Stomach (tissue), 9 donors: ENCODE measurements around the gene GSDME. TPM values are rescaled to one million over a fixed set of nuclear protein-coding genes. Genes with fewer than 3 reads are reported as not detected.
A peak's percentile ranks its signal among the peaks of the same experiment; 100 is the strongest.

ENCODE experiments used
- DNase-seq, 2 donors: peaks; one replicate each; pipeline versions ENCODE4 v3.0.0 to v3.0.0-alpha.2; 2013 to 2019
- H3K27ac ChIP-seq, 5 donors: fragments of 200-600 bp in 4 of 5; sonication (generic) in 4 of 5; one replicate each; pipeline ENCODE4 v1.5.1; 2013 to 2019; ENCODE audit warnings: mild to moderate bottlenecking in 1 of 5, moderate library complexity in 1 of 5
- H3K27me3 ChIP-seq, 3 donors: fragments of 200-600 bp; sonication (generic); one replicate each; pipeline ENCODE4 v1.5.1; 2017 to 2019; ENCODE audit warnings: mixed run types in 1 of 3
- H3K36me3 ChIP-seq, 4 donors: fragments of 200-600 bp; sonication (generic); 1 replicate in 3 of 4; 2 replicates in 1 of 4; pipeline ENCODE4 v1.5.1; 2016 to 2019
- H3K4me1 ChIP-seq, 4 donors: fragments of 200-600 bp; sonication (generic); one replicate each; pipeline ENCODE4 v1.5.1; 2016 to 2019
- H3K4me3 ChIP-seq, 4 donors: fragments of 200-600 bp; sonication (generic) in 3 of 4; one replicate each; pipeline ENCODE4 v1.5.1; 2016 to 2019; ENCODE audit warnings: mild to moderate bottlenecking in 1 of 4
- H3K9me3 ChIP-seq, 4 donors: fragments of 200-600 bp; sonication (generic); one replicate each; pipeline ENCODE4 v1.5.1; 2016 to 2019
- CTCF ChIP-seq, 7 experiments: fragments of 450-650 bp in 4 of 7; fragments of 200-600 bp in 3 of 7; sonication (generic) in 3 of 7; IDR thresholded peaks; one replicate each; pipeline ENCODE4 v1.5.1; 2016 to 2019; ENCODE audit warnings: antibody characterized with exemption in 7 of 7, control low read depth in 2 of 7, mild to moderate bottlenecking in 1 of 7
- EP300 ChIP-seq: sonication (generic); formaldehyde crosslinking; IDR thresholded peaks from one replicate; pipeline ENCODE4 v1.6.1; 2017; ENCODE audit warnings: antibody characterized with exemption
- POLR2A ChIP-seq, 4 donors: fragments of 450-650 bp; IDR thresholded peaks; one replicate each; pipeline ENCODE4 v1.6.1; 2016; ENCODE audit warnings: antibody characterized with exemption in 4 of 4, control low read depth in 2 of 4, mild to moderate bottlenecking in 1 of 4, moderate library complexity in 1 of 4
- POLR2AphosphoS5 ChIP-seq, 3 donors: sonication (generic); formaldehyde crosslinking; IDR thresholded peaks; one replicate each; pipeline ENCODE4 v1.6.1; 2016; ENCODE audit warnings: antibody characterized with exemption in 3 of 3
- WGBS, 5 donors: extraction: QIAGEN DNeasy Blood & Tissue Kit in 3 of 5; methylation state at CpG; one replicate each; pipeline versions ENCODE4 v1.1.5 to v1.1.7; 2013 to 2018; 5-methylcytosine and 5-hydroxymethylcytosine counted together
- intact Hi-C: fragments of 100-400 bp; cut with DNase I; formaldehyde crosslinking; loops from one replicate; pipeline ENCODE4 v1.15.1; 2023; ENCODE audit warnings: low total_unique reads
- polyA plus RNA-seq, 3 donors: library from polyadenylated mRNA; stranded (reverse); fragments of 200-250 nt; gene quantifications; one replicate each; pipeline ENCODE4 v1.2.3, GENCODE V29; 2013
- total RNA-seq, 5 donors: library from RNA; depleted of rRNA; stranded (reverse); fragments of >200 nt; gene quantifications; one replicate each; pipeline versions ENCODE4 v1.1.0 to v1.2.3, GENCODE V29; 2014 to 2016
- donor health status: healthy with polysubstance abuse.
- donor health status: Bipolar disorder and iron deficiency.
- donor health status: healthy.

GSDME gene
- total and polyA plus RNA-seq, 8 donors, result 2.6 to 11.9 (median 4.5) TPM; not detected in 1

GRCh38 chr7:24731313-24731712, 26.0 kb downstream of the GSDME start:
- 78 to 90% (median 86%) methylated on average over 13 of the region's 13 CpGs for WGBS, 5 donors
- no peak for DNase-seq
- Histone ChIP-seq H3K27me3 (no peaks in the 10 kb centered on the region), H3K36me3 (no peaks in the 10 kb centered on the region), H3K4me3 (no peak overlapping the region), H3K9me3 (no peaks in the 10 kb centered on the region), H3K4me1 (no peaks in the 10 kb centered on the region), H3K27ac (no peak overlapping the region)
- TF ChIP-seq POLR2AphosphoS5 (IDR thresholded peaks at IDR 0.05) (no peak), POLR2A (IDR thresholded peaks at IDR 0.05) (no peak), EP300 (no peak), CTCF (IDR thresholded peaks at IDR 0.05) (no peak)
- intact Hi-C loops, result no loop called here

- Histone ChIP-seq H3K36me3 (no peaks in the 10 kb centered on the region), H3K4me3 (no peak overlapping the region), H3K9me3 (no peaks in the 10 kb centered on the region), H3K27me3 (no peaks in the 10 kb centered on the region), H3K27ac (no peak overlapping the region), H3K4me1 (no peaks in the 10 kb centered on the region)
- no peak for TF ChIP-seq EP300
- no peak for TF ChIP-seq POLR2AphosphoS5 (IDR thresholded peaks at IDR 0.05)
- TF ChIP-seq CTCF (IDR thresholded peaks at IDR 0.05), result no peak
- TF ChIP-seq POLR2A (IDR thresholded peaks at IDR 0.05), result no peak
- DNase-seq, result no peak
- intact Hi-C loops, result no loop called here
Measured at GRCh38 chr7:24730018-24730369, 27.3 kb downstream of the GSDME start.

- Histone ChIP-seq H3K27ac (no peak overlapping the region), H3K9me3 (no peaks in the 10 kb centered on the region), H3K4me1 (no peaks in the 10 kb centered on the region), H3K36me3 (no peaks in the 10 kb centered on the region), H3K4me3 (no peak overlapping the region), H3K27me3 (no peaks in the 10 kb centered on the region)
- intact Hi-C loops, result no loop called here
- TF ChIP-seq CTCF (IDR thresholded peaks at IDR 0.05) (no peak), POLR2A (IDR thresholded peaks at IDR 0.05) (no peak), EP300 (no peak), POLR2AphosphoS5 (IDR thresholded peaks at IDR 0.05) (no peak)
- DNase-seq, result peak in 1 of 2 donors; percentile 42
- 62 to 84% (median 76%) methylated on average over 10 of the region's 10 CpGs for WGBS, 5 donors
Measured at GRCh38 chr7:24729365-24730017, 27.8 kb downstream of the GSDME start.

GRCh38 chr7:24728503-24729364, 28.5 kb downstream of the GSDME start:
- DNase-seq, result peak in 1 of 2 donors; percentile 37
- 63 to 69% (median 65%) methylated on average over 16 of the region's 16 CpGs for whole genome bisulfite sequencing, 5 donors
- H3K27ac ChIP-seq, result no peak overlapping the region
- H3K4me1 ChIP-seq, result no peaks in the 10 kb centered on the region
- no peak overlapping the region for H3K4me3 ChIP-seq
- H3K27me3 ChIP-seq, result no peaks in the 10 kb centered on the region
- intact Hi-C loops, result no loop called here
- TF ChIP-seq EP300 (no peak), POLR2AphosphoS5 (IDR thresholded peaks at IDR 0.05) (no peak), CTCF (IDR thresholded peaks at IDR 0.05) (no peak), POLR2A (IDR thresholded peaks at IDR 0.05) (no peak)
- H3K36me3 ChIP-seq, result no peaks in the 10 kb centered on the region
- no peaks in the 10 kb centered on the region for H3K9me3 ChIP-seq
